Effector memory CD8-positive, alpha-beta T cell (primary cell): ENCODE measurements around the gene ATF7IP2.

Source experiments
- ATAC-seq: fragments of 150-1000 bp; cut with Tn5 transposase; replicated peaks from 2 replicates; pipeline ENCODE4 v1.10.0; 2021; ENCODE audit warnings: mild to moderate bottlenecking, moderate library complexity
- DNase-seq, 3 experiments: peaks; one replicate each; pipeline ENCODE4 v3.0.0; 2021
- H3K27ac Mint-ChIP-seq, 2 donors: one replicate each; pipeline ENCODE4 v1.8.0; 2022; ENCODE audit warnings: mild to moderate bottlenecking in 2 of 2, mixed read lengths in 2 of 2, moderate library complexity in 2 of 2
- H3K27me3 Mint-ChIP-seq, 2 donors: one replicate each; pipeline ENCODE4 v1.8.0; 2022; ENCODE audit warnings: mixed read lengths in 2 of 2
- H3K36me3 Mint-ChIP-seq: one replicate; pipeline ENCODE4 v1.8.0; 2022; ENCODE audit warnings: mild to moderate bottlenecking, moderate library complexity, mixed read lengths; ENCODE audit not compliant: insufficient read depth
- H3K4me1 Mint-ChIP-seq, 2 donors: one replicate each; pipeline ENCODE4 v1.8.0; 2022; ENCODE audit warnings: low read depth in 2 of 2, mixed read lengths in 2 of 2
- H3K4me3 Mint-ChIP-seq, 2 donors: one replicate each; pipeline ENCODE4 v1.8.0; 2022; ENCODE audit warnings: mild to moderate bottlenecking in 2 of 2, mixed read lengths in 2 of 2, moderate library complexity in 2 of 2
- H3K9me3 Mint-ChIP-seq, 2 donors: one replicate each; pipeline ENCODE4 v1.8.0; 2022; ENCODE audit warnings: mixed read lengths in 2 of 2

The ATF7IP2 gene

DNA sequence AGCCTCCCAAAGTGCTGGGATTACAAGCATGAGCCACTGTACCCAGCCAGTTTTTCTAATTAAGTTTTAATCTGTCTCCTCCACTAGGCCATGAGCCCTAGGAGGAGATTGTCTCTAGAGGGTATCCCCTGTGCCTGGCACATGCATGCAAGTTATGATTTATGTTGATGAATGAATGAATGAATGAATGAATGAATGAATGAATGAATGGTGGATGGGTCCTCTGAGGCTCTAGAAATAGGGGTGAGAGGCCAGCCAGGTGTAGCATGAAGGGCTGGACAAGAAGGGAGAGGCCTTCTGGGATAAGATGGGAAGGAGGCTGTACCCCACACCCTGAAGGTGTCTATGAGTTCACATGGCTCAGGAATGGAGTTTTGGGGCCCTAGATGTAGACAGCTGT, 145.7 kb downstream of the ATF7IP2 start:
- Mint-ChIP-seq H3K9me3 (no peaks in the 10 kb centered on the region), H3K27ac (no peak overlapping the region), H3K27me3 (peaks cover 0 to 6% of the 10 kb centered on the region in 2 donors), H3K4me1 (no peaks in the 10 kb centered on the region), H3K36me3 (no peaks in the 10 kb centered on the region), H3K4me3 (no peak overlapping the region)
- DNase-seq (no peak), ATAC-seq (no peak)
